HepG2 (cell line): ENCODE measurements around the gene CD46. TPM values are rescaled to one million over a fixed set of nuclear protein-coding genes. Genes with fewer than 3 reads are reported as not detected.

Experiments
- CEBPG ChIP-seq: IDR thresholded peaks from 2 replicates; pipeline ENCODE4 v1.6.1; 2016
- CTCF ChIP-seq: sonication (generic); formaldehyde crosslinking; IDR thresholded peaks from 2 replicates; pipeline ENCODE4 v1.5.0; 2020; ENCODE audit warnings: mild to moderate bottlenecking, missing genetic modification reagents, moderate library complexity
- ERF ChIP-seq: IDR thresholded peaks from 2 replicates; pipeline ENCODE4 v1.6.1; 2018; ENCODE audit warnings: missing biosample characterization, missing genetic modification reagents
- FOXA1 ChIP-seq, 2 experiments: fragments of 450-650 bp in 1 of 2; sonication (generic) in 1 of 2; formaldehyde crosslinking in 1 of 2; IDR thresholded peaks; 2 replicates each; pipeline versions ENCODE4 v1.4.0 to v1.6.1; 2016 to 2020; ENCODE audit warnings: missing genetic modification reagents in 1 of 2
- FOXP1 ChIP-seq, 2 experiments: fragments of 450-650 bp in 1 of 2; IDR thresholded peaks; 2 replicates each; pipeline ENCODE4 v1.6.1; 2017 to 2018; ENCODE audit warnings: antibody characterized with exemption in 1 of 2
- HNF4G ChIP-seq, 2 experiments: sonication (generic) in 1 of 2; formaldehyde crosslinking in 1 of 2; IDR thresholded peaks; 2 replicates each; pipeline versions ENCODE4 v1.4.0 to v1.6.1; 2011 to 2020; ENCODE audit warnings: borderline replicate concordance in 2 of 2, low read depth in 2 of 2, mild to moderate bottlenecking in 2 of 2, low read length in 1 of 2, missing genetic modification reagents in 1 of 2, moderate library complexity in 1 of 2
- HNRNPLL ChIP-seq: fragments of 200-400 bp; formaldehyde crosslinking; IDR thresholded peaks from 2 replicates; pipeline ENCODE4 v1.6.1; 2017; ENCODE audit warnings: mild to moderate bottlenecking, low read depth, low read length; ENCODE audit not compliant: poor library complexity, severe bottlenecking
- KLF12 ChIP-seq: sonication (generic); formaldehyde crosslinking; IDR thresholded peaks from 2 replicates; pipeline ENCODE4 v1.4.0; 2020; ENCODE audit warnings: missing genetic modification reagents, borderline replicate concordance
- NKX3-1 ChIP-seq: sonication (generic); formaldehyde crosslinking; IDR thresholded peaks from 2 replicates; pipeline ENCODE4 v1.5.0; 2020; ENCODE audit warnings: missing genetic modification reagents
- POGZ ChIP-seq: sonication (generic); formaldehyde crosslinking; IDR thresholded peaks from 2 replicates; pipeline ENCODE4 v1.4.0; 2020; ENCODE audit warnings: mild to moderate bottlenecking, missing genetic modification reagents
- PREB ChIP-seq: sonication (generic); formaldehyde crosslinking; IDR thresholded peaks from 2 replicates; pipeline ENCODE4 v1.4.0; 2020; ENCODE audit warnings: missing genetic modification reagents
- RARA ChIP-seq: IDR thresholded peaks from 2 replicates; pipeline ENCODE4 v1.6.1; 2016; ENCODE audit warnings: missing genetic modification reagents, missing compliant biosample characterization
- SNAPC5 ChIP-seq: sonication (generic); formaldehyde crosslinking; IDR thresholded peaks from 2 replicates; pipeline ENCODE4 v1.8.1; 2023; ENCODE audit warnings: mild to moderate bottlenecking, missing genetic modification reagents, borderline replicate concordance
- SOX6 ChIP-seq, 2 experiments: fragments of 450-650 bp in 1 of 2; sonication (generic) in 1 of 2; formaldehyde crosslinking in 1 of 2; IDR thresholded peaks; 2 replicates each; pipeline versions ENCODE4 v1.4.0 to v1.6.1; 2017 to 2020; ENCODE audit warnings: antibody characterized with exemption in 1 of 2, mild to moderate bottlenecking in 1 of 2, missing genetic modification reagents in 1 of 2
- THAP8 ChIP-seq: sonication (generic); formaldehyde crosslinking; IDR thresholded peaks from 2 replicates; pipeline ENCODE4 v1.5.1; 2020; ENCODE audit warnings: missing genetic modification reagents, mild to moderate bottlenecking, borderline replicate concordance
- ZNF274 ChIP-seq: sonication (generic); formaldehyde crosslinking; IDR thresholded peaks from 2 replicates; pipeline ENCODE4 v1.5.1; 2020; ENCODE audit warnings: mild to moderate bottlenecking, missing genetic modification reagents
- ZNF367 ChIP-seq: sonication (generic); formaldehyde crosslinking; IDR thresholded peaks from 2 replicates; pipeline ENCODE4 v1.4.0; 2020; ENCODE audit warnings: missing genetic modification reagents, borderline replicate concordance
- ZNF530 ChIP-seq: sonication (generic); formaldehyde crosslinking; IDR thresholded peaks from 2 replicates; pipeline ENCODE4 v1.5.0; 2020; ENCODE audit warnings: low read depth, mild to moderate bottlenecking, missing genetic modification reagents
- ZNF557 ChIP-seq: sonication (generic); formaldehyde crosslinking; IDR thresholded peaks from 2 replicates; pipeline ENCODE4 v1.4.0; 2020; ENCODE audit warnings: missing genetic modification reagents
- ZNF614 ChIP-seq: IDR thresholded peaks from 2 replicates; pipeline ENCODE4 v1.6.1; 2018; ENCODE audit warnings: missing biosample characterization, missing genetic modification reagents, inconsistent platforms, borderline replicate concordance
- ZNF777 ChIP-seq: sonication (generic); formaldehyde crosslinking; IDR thresholded peaks from 2 replicates; pipeline ENCODE4 v1.4.0; 2020; ENCODE audit warnings: missing genetic modification reagents
- ZNF790 ChIP-seq: sonication (generic); formaldehyde crosslinking; IDR thresholded peaks from 2 replicates; pipeline ENCODE4 v1.8.0; 2022; ENCODE audit warnings: missing genetic modification reagents, mild to moderate bottlenecking, borderline replicate concordance
- ZSCAN30 ChIP-seq: sonication (generic); formaldehyde crosslinking; IDR thresholded peaks from 2 replicates; pipeline ENCODE4 v1.5.0; 2020; ENCODE audit warnings: mild to moderate bottlenecking, missing genetic modification reagents
- polyA plus RNA-seq, 8 experiments: library from polyadenylated mRNA; depleted of rRNA in 3 of 8; stranded (reverse) in 7 of 8; unstranded in 1 of 8; fragments of >200 nt; fragmentation: Illumina TruSeq in 4 of 8; extraction: Trizol in 4 of 8; gene quantifications; 2 replicates each; pipeline versions ENCODE4 v1.2.1 to v1.2.3, GENCODE V29; 2011 to 2016; ENCODE audit warnings: low read depth in 4 of 8, missing spikeins in 1 of 8, mixed read lengths in 1 of 8; ENCODE audit not compliant: insufficient read depth in 1 of 8
- total RNA-seq, 5 experiments: library from RNA; depleted of rRNA; stranded (reverse); fragments of >200 nt; fragmentation: Illumina TruSeq; extraction: Trizol; gene quantifications; 2 replicates each; pipeline ENCODE4 v1.2.3, GENCODE V29; 2016; ENCODE audit warnings: low read depth in 1 of 5
- TF ChIP-seq, protein P1 (sequence below): sonication (generic); formaldehyde crosslinking; IDR thresholded peaks from 2 replicates; pipeline ENCODE4 v1.8.0; 2022; ENCODE audit warnings: mild to moderate bottlenecking, missing genetic modification reagents, moderate library complexity

The CD46 gene
- total and polyA plus RNA-seq, 2 of the 13 experiments (the other 11 are each of a cell fraction or from before 2014, with no cell fraction given): 130 to 277 TPM

- TF ChIP-seq CTCF (no peak), ZNF274 (CRISPR knock-in tag) (peak; percentile 43; the same call in 1 of the 2 replicates), ZNF557 (CRISPR knock-in tag) (0 out of 2 replicates have a peak, but pooled peaks have one; percentile 41), NKX3-1 (0 out of 2 replicates have a peak, but pooled peaks have one; percentile 22), SOX6 (IDR thresholded peaks at IDR 0.05) (no peak), SOX6 (CRISPR knock-in tag; IDR thresholded peaks at IDR 0.05) (0 out of 2 replicates have a peak, but pooled peaks have one; percentile 43), ERF (CRISPR knock-in tag) (0 out of 2 replicates have a peak, but pooled peaks have one; percentile 30), ZNF367 (CRISPR knock-in tag) (0 out of 2 replicates have a peak, but pooled peaks have one; percentile 20), SNAPC5 (CRISPR knock-in tag) (no peak), POGZ (CRISPR knock-in tag) (peak; percentile 62; the same call in 1 of the 2 replicates), HNF4G (IDR thresholded peaks at IDR 0.05; ENCODE audit: borderline replicate concordance, low read depth, low read length) (peak; percentile 23; the same call in 1 of the 2 replicates), HNF4G (CRISPR knock-in tag; IDR thresholded peaks at IDR 0.05; ENCODE audit: borderline replicate concordance, low read depth) (no peak), ZNF530 (CRISPR knock-in tag) (0 out of 2 replicates have a peak, but pooled peaks have one; percentile 48), HNRNPLL (peak; percentile 86), ZNF777 (CRISPR knock-in tag) (0 out of 2 replicates have a peak, but pooled peaks have one; percentile 31), ZSCAN30 (CRISPR knock-in tag) (0 out of 2 replicates have a peak, but pooled peaks have one; percentile 65), PREB (CRISPR knock-in tag) (0 out of 2 replicates have a peak, but pooled peaks have one; percentile 24), THAP8 (0 out of 2 replicates have a peak, but pooled peaks have one; percentile 49), FOXA1 (IDR thresholded peaks at IDR 0.05) (no peak), FOXA1 (CRISPR knock-in tag; IDR thresholded peaks at IDR 0.05) (peak; percentile 65), KLF12 (CRISPR knock-in tag) (peak; percentile 8; the same call in 1 of the 2 replicates), CEBPG (CRISPR knock-in tag) (0 out of 2 replicates have a peak, but pooled peaks have one; percentile 37), ZNF790 (CRISPR knock-in tag) (peak; percentile 40; the same call in 1 of the 2 replicates), ZNF614 (CRISPR knock-in tag) (peak; percentile 49; the same call in 1 of the 2 replicates), FOXP1 (IDR thresholded peaks at IDR 0.05) (no peak), FOXP1 (CRISPR knock-in tag; IDR thresholded peaks at IDR 0.05) (peak; percentile 29; the same call in 1 of the 2 replicates), RARA (CRISPR knock-in tag) (peak; percentile 66)
- TF ChIP-seq, protein P1, sequence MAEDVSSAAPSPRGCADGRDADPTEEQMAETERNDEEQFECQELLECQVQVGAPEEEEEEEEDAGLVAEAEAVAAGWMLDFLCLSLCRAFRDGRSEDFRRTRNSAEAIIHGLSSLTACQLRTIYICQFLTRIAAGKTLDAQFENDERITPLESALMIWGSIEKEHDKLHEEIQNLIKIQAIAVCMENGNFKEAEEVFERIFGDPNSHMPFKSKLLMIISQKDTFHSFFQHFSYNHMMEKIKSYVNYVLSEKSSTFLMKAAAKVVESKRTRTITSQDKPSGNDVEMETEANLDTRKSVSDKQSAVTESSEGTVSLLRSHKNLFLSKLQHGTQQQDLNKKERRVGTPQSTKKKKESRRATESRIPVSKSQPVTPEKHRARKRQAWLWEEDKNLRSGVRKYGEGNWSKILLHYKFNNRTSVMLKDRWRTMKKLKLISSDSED (CRISPR knock-in tag): no peak
Measured at GRCh38 chr1:207752456-207752998, 673 bp downstream of the CD46 start (continued).
